ENCODE measurements around the gene ICAM2. TPM values are rescaled to one million over a fixed set of nuclear protein-coding genes. Genes with fewer than 3 reads are reported as not detected.

Gene ICAM2
- total and polyA plus RNA-seq, 4 donors, result 9.6 to 17.5 (median 12.4) TPM

DNA sequence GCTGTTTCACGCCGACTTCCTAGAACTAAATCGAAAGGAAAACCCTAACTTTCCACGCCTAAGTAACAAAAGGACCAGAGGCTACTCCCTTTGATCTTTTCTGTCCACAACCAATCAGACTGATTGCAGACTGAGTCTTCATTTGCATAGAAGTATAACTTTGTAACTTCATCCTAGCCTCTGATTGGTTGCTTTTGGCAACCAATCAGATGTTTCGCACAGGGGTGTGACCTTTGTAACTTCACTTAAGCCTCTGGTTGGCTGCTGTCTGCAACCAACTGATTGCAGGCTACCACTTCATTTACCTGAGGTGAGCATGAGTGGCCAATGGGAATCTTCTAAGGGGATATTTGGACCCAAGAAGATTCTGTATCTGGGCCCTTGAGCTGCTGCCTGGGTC, 17.4 kb upstream of the ICAM2 start:
- DNase-seq (ENCODE audit: low spot score), result no peak
- 92% methylated on average over 5 of the region's 5 CpGs for WGBS
- H3K9ac ChIP-seq (ENCODE audit: low read depth in 1 of 2, low read length in 2 of 2), result no peak overlapping the region

DNA sequence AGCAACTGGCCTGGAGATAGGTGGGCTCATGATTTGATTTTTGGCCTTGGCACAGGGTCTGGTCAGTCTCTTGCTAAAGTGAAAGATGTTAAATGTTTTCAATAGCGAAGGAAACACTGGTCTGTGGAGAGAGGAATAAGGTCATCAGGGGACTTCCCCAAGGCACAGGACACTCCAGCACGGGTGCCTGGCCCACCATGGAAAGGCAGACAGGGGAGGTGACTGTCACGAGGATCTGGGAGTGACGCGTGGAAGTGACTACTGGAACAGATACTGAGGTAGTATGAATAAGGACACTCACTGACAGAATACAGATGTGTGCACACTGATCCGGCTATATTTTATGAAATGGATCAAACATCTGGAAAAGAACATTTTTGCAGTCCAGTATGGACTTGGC, 16.7 kb upstream of the ICAM2 start:
- DNase-seq (ENCODE audit: low spot score), result no peak
- H3K4me1 ChIP-seq (ENCODE audit: control insufficient read depth in 4 of 4, insufficient read depth in 4 of 4, low read length in 3 of 4), result peaks cover 0 to 9% (median 3%) of the 10 kb centered on the region in 4 donors
- TF ChIP-seq RXRA (IDR thresholded peaks at IDR 0.05) (no peak), RAD21 (IDR thresholded peaks at IDR 0.05) (no peak), YY1 (IDR thresholded peaks at IDR 0.05) (no peak)
- TF ChIP-seq, protein P1, sequence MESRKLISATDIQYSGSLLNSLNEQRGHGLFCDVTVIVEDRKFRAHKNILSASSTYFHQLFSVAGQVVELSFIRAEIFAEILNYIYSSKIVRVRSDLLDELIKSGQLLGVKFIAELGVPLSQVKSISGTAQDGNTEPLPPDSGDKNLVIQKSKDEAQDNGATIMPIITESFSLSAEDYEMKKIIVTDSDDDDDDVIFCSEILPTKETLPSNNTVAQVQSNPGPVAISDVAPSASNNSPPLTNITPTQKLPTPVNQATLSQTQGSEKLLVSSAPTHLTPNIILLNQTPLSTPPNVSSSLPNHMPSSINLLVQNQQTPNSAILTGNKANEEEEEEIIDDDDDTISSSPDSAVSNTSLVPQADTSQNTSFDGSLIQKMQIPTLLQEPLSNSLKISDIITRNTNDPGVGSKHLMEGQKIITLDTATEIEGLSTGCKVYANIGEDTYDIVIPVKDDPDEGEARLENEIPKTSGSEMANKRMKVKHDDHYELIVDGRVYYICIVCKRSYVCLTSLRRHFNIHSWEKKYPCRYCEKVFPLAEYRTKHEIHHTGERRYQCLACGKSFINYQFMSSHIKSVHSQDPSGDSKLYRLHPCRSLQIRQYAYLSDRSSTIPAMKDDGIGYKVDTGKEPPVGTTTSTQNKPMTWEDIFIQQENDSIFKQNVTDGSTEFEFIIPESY (IDR thresholded peaks at IDR 0.05), result no peak
- H3K9ac ChIP-seq (ENCODE audit: low read depth in 1 of 2, low read length in 2 of 2), result no peak overlapping the region
- no peak overlapping the region for H3K27ac ChIP-seq (ENCODE audit: low read depth in 1 of 2, low read length in 2 of 2)
- H3K9me3 ChIP-seq (ENCODE audit: control insufficient read depth in 4 of 4, low read length in 3 of 4), result no peaks in the 10 kb centered on the region
- WGBS, result 80% methylated on average over 6 of the region's 6 CpGs
- no peak overlapping the region for H3K4me3 ChIP-seq (ENCODE audit: low read depth in 1 of 3, low read length in 3 of 3)
- H3K27me3 ChIP-seq (ENCODE audit: control insufficient read depth in 4 of 4, insufficient read depth in 4 of 4, low read length in 3 of 4), result no peaks in the 10 kb centered on the region
- peaks cover 6 to 21% (median 16%) of the 10 kb centered on the region in 4 donors for H3K36me3 ChIP-seq (ENCODE audit: control insufficient read depth in 4 of 4, insufficient read depth in 3 of 4, low read depth in 1 of 4, low read length in 3 of 4)

More for the DNA sequence above, 17.4 kb upstream of the ICAM2 start:
- Histone ChIP-seq H3K27ac (ENCODE audit: low read depth in 1 of 2, low read length in 2 of 2) (no peak overlapping the region), H3K27me3 (ENCODE audit: control insufficient read depth in 4 of 4, insufficient read depth in 4 of 4, low read length in 3 of 4) (no peaks in the 10 kb centered on the region), H3K36me3 (ENCODE audit: control insufficient read depth in 4 of 4, insufficient read depth in 3 of 4, low read depth in 1 of 4, low read length in 3 of 4) (peaks cover 6 to 25% (median 22%) of the 10 kb centered on the region in 4 donors), H3K9me3 (ENCODE audit: control insufficient read depth in 4 of 4, low read length in 3 of 4) (no peaks in the 10 kb centered on the region), H3K4me1 (ENCODE audit: control insufficient read depth in 4 of 4, insufficient read depth in 4 of 4, low read length in 3 of 4) (peaks cover 0 to 9% (median 3%) of the 10 kb centered on the region in 4 donors), H3K4me3 (ENCODE audit: low read depth in 1 of 3, low read length in 3 of 3) (no peak overlapping the region)
- peak in 1 of 2 donors; percentile 9 for TF ChIP-seq HNF4A (conservative IDR thresholded peaks at IDR 0.05)
- no peak for TF ChIP-seq FOXA2 (IDR thresholded peaks at IDR 0.05)

DNA sequence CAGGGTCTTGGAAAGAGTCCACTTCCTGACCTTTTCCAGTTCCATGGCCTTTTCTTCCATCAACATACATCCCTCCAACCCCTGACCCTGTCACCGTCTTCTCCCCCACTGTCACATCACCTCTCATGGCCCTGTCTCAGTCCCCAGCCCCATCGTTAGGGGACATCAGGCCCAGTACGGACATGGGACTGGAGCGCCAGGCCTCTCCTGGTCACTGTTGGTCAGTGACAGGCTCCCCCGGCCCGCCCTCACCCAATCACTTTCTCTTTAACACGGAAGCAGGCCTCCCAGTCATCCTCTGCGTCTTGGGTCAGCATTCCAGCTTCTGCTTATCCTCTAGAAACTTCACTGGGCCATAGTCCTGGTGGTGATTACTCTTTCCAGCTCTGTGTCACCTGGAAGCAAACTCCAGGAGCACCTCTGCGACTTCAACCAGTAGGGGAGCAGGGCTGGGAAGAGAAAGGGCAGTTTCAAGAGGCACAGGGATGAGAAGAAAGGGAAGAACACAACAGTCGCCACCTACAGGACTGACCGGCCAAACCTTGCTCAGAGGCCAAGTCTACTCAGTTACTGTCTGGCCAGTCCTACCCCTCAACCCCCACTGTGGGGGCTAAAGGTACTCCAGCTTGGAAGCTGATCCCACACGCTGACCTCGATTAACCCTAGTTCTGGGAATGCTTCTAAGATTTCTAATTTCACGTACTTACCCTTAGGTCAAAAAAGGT, 15.9 kb upstream of the ICAM2 start:
- 91% methylated on average over 14 of the region's 14 CpGs for WGBS
- TF ChIP-seq FOXA1 (IDR thresholded peaks at IDR 0.05) (no peak), TAF1 (conservative IDR thresholded peaks at IDR 0.05) (no peak), HNF4G (IDR thresholded peaks at IDR 0.05) (no peak), RXRA (IDR thresholded peaks at IDR 0.05) (no peak), RAD21 (IDR thresholded peaks at IDR 0.05) (no peak)
- TF ChIP-seq, protein P2, sequence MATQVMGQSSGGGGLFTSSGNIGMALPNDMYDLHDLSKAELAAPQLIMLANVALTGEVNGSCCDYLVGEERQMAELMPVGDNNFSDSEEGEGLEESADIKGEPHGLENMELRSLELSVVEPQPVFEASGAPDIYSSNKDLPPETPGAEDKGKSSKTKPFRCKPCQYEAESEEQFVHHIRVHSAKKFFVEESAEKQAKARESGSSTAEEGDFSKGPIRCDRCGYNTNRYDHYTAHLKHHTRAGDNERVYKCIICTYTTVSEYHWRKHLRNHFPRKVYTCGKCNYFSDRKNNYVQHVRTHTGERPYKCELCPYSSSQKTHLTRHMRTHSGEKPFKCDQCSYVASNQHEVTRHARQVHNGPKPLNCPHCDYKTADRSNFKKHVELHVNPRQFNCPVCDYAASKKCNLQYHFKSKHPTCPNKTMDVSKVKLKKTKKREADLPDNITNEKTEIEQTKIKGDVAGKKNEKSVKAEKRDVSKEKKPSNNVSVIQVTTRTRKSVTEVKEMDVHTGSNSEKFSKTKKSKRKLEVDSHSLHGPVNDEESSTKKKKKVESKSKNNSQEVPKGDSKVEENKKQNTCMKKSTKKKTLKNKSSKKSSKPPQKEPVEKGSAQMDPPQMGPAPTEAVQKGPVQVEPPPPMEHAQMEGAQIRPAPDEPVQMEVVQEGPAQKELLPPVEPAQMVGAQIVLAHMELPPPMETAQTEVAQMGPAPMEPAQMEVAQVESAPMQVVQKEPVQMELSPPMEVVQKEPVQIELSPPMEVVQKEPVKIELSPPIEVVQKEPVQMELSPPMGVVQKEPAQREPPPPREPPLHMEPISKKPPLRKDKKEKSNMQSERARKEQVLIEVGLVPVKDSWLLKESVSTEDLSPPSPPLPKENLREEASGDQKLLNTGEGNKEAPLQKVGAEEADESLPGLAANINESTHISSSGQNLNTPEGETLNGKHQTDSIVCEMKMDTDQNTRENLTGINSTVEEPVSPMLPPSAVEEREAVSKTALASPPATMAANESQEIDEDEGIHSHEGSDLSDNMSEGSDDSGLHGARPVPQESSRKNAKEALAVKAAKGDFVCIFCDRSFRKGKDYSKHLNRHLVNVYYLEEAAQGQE (IDR thresholded peaks at IDR 0.05), result no peak
- TF ChIP-seq, protein P3, sequence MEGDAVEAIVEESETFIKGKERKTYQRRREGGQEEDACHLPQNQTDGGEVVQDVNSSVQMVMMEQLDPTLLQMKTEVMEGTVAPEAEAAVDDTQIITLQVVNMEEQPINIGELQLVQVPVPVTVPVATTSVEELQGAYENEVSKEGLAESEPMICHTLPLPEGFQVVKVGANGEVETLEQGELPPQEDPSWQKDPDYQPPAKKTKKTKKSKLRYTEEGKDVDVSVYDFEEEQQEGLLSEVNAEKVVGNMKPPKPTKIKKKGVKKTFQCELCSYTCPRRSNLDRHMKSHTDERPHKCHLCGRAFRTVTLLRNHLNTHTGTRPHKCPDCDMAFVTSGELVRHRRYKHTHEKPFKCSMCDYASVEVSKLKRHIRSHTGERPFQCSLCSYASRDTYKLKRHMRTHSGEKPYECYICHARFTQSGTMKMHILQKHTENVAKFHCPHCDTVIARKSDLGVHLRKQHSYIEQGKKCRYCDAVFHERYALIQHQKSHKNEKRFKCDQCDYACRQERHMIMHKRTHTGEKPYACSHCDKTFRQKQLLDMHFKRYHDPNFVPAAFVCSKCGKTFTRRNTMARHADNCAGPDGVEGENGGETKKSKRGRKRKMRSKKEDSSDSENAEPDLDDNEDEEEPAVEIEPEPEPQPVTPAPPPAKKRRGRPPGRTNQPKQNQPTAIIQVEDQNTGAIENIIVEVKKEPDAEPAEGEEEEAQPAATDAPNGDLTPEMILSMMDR (IDR thresholded peaks at IDR 0.05; ENCODE audit: low read depth, low read length, missing input control), result no peak
- TF ChIP-seq, protein P1 (IDR thresholded peaks at IDR 0.05), result no peak
- no peak overlapping the region for H3K4me3 ChIP-seq (ENCODE audit: low read depth in 1 of 3, low read length in 3 of 3)
- no peaks in the 10 kb centered on the region for H3K27me3 ChIP-seq (ENCODE audit: control insufficient read depth in 4 of 4, insufficient read depth in 4 of 4, low read length in 3 of 4)
- DNase-seq (ENCODE audit: low spot score), result no peak
- H3K27ac ChIP-seq (ENCODE audit: low read depth in 1 of 2, low read length in 2 of 2), result no peak overlapping the region
- H3K9ac ChIP-seq (ENCODE audit: low read depth in 1 of 2, low read length in 2 of 2), result no peak overlapping the region
- H3K36me3 ChIP-seq (ENCODE audit: control insufficient read depth in 4 of 4, insufficient read depth in 3 of 4, low read depth in 1 of 4, low read length in 3 of 4), result peaks cover 5 to 13% (median 10%) of the 10 kb centered on the region in 4 donors
- no peaks in the 10 kb centered on the region for H3K9me3 ChIP-seq (ENCODE audit: control insufficient read depth in 4 of 4, low read length in 3 of 4)
- peaks cover 0 to 5% (median 2%) of the 10 kb centered on the region in 4 donors for H3K4me1 ChIP-seq (ENCODE audit: control insufficient read depth in 4 of 4, insufficient read depth in 4 of 4, low read length in 3 of 4)

Measured in liver (tissue), 9 donors.